GM13977 (cell line): ENCODE data around the gene CBFA2T3.
A peak's percentile ranks its signal among the peaks of the same experiment; 100 is the strongest.

Experiments used
- DNase-seq: peaks from one replicate; pipeline ENCODE4 v3.0.0; 2012; ENCODE audit warnings: low spot score
- in situ Hi-C: fragments of 300-500 bp; cut with MboI; formaldehyde crosslinking; loops from one replicate; pipeline ENCODE4 v1.12.0; 2022; ENCODE audit warnings: low sequenced_read_pairs, low pct_unique_long_range_greater_than_20kb, mixed read lengths, inconsistent platforms; ENCODE audit not compliant: unreplicated experiment
- TF ChIP-seq, protein P1 (sequence below): IDR thresholded peaks from 2 replicates; pipeline ENCODE4 v1.5.1; 2012; ENCODE audit warnings: mild to moderate bottlenecking, control low read depth; ENCODE audit not compliant: insufficient read depth; ENCODE audit errors: extremely low read depth, missing control alignments

Gene CBFA2T3

DNA sequence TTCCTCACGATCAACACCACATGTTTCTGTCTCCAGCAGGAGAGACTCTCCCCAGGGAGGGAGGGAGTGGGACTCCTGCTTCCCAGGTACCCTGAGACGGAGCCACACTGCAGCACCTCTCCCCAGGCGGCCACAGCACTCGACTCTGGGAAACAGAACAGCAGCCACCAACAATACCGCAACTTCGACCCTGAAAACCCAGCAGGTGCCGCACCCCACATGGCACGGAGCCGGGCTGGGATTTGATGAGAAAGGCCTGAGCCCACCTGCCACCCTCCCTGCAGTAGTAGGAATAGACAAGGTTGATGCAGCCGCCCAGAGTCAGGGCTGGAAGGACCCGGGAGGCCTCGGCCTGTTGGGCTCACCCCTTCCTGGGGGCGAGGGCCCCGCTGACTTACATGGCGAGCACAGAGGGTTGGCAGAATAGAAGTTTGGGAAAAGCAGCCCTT is 134.7 kb downstream of the CBFA2T3 start:
- TF ChIP-seq, protein P1, sequence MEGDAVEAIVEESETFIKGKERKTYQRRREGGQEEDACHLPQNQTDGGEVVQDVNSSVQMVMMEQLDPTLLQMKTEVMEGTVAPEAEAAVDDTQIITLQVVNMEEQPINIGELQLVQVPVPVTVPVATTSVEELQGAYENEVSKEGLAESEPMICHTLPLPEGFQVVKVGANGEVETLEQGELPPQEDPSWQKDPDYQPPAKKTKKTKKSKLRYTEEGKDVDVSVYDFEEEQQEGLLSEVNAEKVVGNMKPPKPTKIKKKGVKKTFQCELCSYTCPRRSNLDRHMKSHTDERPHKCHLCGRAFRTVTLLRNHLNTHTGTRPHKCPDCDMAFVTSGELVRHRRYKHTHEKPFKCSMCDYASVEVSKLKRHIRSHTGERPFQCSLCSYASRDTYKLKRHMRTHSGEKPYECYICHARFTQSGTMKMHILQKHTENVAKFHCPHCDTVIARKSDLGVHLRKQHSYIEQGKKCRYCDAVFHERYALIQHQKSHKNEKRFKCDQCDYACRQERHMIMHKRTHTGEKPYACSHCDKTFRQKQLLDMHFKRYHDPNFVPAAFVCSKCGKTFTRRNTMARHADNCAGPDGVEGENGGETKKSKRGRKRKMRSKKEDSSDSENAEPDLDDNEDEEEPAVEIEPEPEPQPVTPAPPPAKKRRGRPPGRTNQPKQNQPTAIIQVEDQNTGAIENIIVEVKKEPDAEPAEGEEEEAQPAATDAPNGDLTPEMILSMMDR: no peak
- in situ Hi-C loops: no loop called here

DNA sequence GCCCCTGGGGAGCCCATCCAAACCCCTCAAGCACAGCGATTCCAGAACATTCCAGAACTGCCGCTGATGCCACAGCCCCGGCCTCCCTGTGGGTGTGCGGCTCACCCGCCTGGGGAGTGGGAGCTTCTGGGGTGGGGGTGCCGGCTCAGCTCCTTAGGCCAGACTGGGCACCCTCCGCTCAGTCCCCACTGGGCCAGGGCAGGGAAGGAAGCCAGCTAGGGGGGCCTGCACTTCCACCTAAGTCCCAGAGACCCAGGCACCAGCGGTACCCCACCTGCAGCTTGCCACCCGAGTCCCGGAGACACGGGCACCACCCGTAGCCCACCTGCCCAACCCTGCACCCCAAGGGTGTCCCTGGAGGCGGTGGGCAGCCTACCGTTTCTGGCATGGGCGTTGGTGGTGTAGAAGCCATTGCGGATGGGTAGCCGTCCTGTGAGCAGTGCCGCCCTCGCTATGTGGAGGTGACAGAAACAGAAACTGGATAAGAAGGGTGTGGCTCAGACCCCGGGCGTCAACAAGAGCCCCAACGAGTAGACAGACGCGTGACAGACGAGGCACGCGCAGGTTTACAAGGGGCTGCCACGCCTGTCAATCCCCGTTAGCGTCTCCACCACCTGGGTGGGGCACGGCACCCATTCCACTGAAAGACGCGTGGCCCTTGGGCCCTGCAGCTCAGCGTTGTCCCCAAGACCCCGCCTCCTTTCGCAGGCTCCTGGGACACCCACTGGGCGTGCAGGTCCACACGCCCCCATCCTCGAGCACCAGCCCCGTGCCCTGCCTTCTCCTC is 135.3 kb downstream of the CBFA2T3 start:
- DNase-seq: no peak
- TF ChIP-seq, protein P1: no peak
- in situ Hi-C loops: no loop called here

More for the DNA sequence above, 134.7 kb downstream of the CBFA2T3 start:
- DNase-seq: no peak

DNA sequence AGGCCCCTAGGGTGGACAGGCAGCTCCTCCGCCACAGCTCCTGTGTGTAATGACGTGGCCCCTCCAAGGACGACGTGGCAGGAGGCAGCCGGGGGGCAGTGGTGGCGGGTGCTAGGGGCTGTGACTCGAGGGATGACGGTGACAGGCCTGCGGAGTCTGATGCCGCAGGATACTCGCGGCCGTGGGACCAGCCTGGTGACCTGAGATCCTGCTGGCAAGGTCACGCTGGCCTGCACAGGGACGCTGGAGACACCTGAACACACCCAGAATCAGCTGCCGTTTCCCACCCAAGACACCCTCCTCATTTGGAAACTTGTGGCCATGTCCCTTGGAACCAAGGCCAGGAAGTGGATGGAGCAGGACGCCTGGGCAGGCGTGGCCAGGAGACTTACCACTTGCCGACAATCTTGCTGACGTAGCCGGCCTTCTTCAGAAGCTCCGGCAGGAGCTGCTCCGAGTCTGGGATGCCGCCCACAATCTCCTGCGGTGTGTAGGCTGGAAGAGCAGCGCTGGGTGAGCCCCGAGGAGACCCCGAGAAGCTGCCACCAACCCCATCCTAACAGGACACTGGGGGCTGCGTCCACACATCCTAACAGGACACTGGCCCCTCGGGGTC is 136.3 kb downstream of the CBFA2T3 start:
- TF ChIP-seq, protein P1: no peak
- in situ Hi-C loops: no loop called here
- no peak for DNase-seq

DNA sequence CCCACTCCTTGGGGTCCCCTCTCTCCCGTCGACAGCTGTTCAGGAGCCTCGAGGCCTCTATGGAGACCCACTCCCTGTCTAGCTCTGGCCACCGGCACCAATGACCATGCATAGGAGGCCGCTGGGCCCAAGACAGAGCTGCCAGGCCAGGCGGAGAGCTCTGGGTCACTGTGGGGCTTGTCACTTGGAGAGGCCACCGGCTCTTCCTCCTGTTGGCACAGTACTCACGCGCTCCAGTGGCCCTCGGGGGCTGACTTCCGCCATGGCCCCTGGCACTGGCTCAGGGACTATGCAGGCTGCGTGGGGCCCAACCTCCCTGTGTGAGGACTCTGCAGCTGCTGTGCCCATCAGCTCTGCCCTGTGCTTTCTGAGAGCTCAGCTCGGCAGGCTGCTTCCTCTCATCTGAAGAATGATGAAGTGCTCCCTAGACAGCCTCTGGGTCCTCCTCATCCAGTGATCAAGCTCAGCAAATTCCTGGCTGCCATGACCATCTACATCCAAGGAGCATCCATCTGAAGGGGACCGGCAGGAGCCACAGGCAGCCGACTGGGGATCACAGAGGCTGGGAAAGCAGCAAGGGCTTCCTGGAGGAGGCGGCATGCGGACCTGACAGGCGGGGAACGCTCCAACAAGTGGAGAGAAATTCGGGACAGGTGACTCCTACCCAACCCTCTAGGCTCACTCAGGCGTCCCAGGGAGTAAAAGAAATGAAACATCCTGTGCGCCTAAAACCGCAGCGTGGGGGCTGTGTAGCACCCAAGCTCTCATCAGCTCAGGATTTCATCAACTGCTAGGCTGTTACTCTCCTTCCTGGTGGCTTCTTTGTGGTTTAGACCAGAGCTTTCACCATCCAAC is 137.0 kb downstream of the CBFA2T3 start:
- DNase-seq: no peak
- TF ChIP-seq, protein P1: no peak

DNA sequence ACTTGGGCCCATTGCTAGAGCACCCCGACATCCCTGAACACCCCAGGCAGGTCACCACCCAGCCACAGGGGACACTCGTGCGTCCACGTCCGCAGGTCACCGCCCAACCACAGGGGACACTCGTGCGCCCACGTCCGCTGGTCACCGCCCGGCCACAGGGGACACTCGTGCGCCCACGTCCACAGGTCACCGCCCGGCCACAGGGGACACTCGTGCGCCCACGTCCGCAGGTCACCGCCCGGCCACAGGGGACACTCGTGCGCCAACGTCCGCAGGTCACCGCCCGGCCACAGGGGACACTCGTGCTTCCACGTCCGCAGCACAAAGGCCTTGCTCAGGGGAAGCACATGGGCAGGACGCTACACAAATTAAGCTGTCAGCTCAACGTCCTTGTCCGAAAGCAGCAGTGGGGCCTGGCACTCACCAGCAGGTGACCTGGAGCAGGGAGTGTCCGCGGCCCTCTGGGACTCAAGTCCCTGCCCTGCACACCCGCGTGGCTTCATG is 137.9 kb downstream of the CBFA2T3 start:
- in situ Hi-C loops: no loop called here
- TF ChIP-seq, protein P1: peak; percentile 7
- DNase-seq: no peak

More for the DNA sequence above, 137.0 kb downstream of the CBFA2T3 start:
- in situ Hi-C loops: no loop called here

DNA sequence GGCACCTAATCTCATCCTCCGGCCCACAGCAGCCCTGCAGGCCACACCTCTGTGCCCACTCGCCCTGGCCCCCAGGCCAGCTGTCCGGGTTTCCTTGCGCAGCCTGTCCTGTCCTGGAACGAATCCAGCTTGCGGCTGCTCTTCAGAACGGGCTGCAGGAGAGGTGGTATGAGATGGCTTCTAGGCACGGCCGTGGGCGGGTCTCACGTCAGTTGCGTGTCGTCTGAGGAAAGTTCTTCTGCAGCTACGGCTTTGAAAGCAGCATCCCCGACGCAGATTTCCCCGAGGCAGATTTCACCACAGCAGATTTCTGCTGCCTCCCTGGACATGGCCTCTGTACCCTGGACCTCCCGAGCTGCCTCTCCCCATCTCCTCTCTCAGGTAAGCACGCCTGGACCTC is 138.4 kb downstream of the CBFA2T3 start:
- no peak for DNase-seq
- in situ Hi-C loops: no loop called here
- TF ChIP-seq, protein P1: no peak
